T-cell (primary cell): ENCODE measurements around the gene AKR1D1. TPM values are rescaled to one million over a fixed set of nuclear protein-coding genes. Genes with fewer than 3 reads are reported as not detected.
"Not testable (repeated sequence)": the region's sequence is repeated elsewhere in the genome, so short reads cannot be mapped to it uniquely, and the experiment has no call there.

Experiments
- ATAC-seq, 4 experiments: fragments of 200-7000 bp in 3 of 4; fragments of 150-1000 bp in 1 of 4; cut with Tn5 transposase; replicated peaks in 1 of 4; 1 replicate in 3 of 4; 2 replicates in 1 of 4; pipeline ENCODE4 v1.10.0; 2021; ENCODE audit warnings: moderate library complexity in 3 of 4, mild to moderate bottlenecking in 2 of 4, moderate number of reproducible peaks in 1 of 4
- CTCF ChIA-PET, 2 donors: fragments of 300-600 bp; sonication (Branson Sonifier 250); formaldehyde crosslinking; loops; one replicate each; lab custom pipeline; 2022; ENCODE audit warnings: antibody characterized with exemption in 2 of 2; lab: Charles Lee
- POLR2A ChIA-PET, 2 donors: fragments of 300-600 bp; sonication (Branson Sonifier 250); formaldehyde crosslinking; loops; one replicate each; lab custom pipeline; 2022; ENCODE audit warnings: antibody characterized with exemption in 2 of 2; lab: Charles Lee
- DNase-seq, 35 experiments: peaks; one replicate each; pipeline versions ENCODE4 v3.0.0 to v3.0.0-alpha.2; 2013 to 2023
- H3K27ac ChIP-seq: one replicate; pipeline ENCODE4 v1.5.1; 2013; ENCODE audit warnings: low read length
- H3K27me3 ChIP-seq, 2 experiments: replicated peaks in 1 of 2; 1 replicate in 1 of 2; 2 replicates in 1 of 2; pipeline versions ENCODE4 v1.6.1 to v1.7.0; 2013; ENCODE audit warnings: low read length in 1 of 2, mixed read lengths in 1 of 2; ENCODE audit not compliant: control insufficient read depth in 2 of 2, insufficient read depth in 2 of 2; ENCODE audit errors: extremely low read depth in 1 of 2
- H3K36me3 ChIP-seq, 2 donors: 1 replicate in 1 of 2; 2 replicates in 1 of 2; pipeline versions ENCODE4 v1.6.1 to v1.7.0; 2013; ENCODE audit warnings: low read length in 1 of 2; ENCODE audit not compliant: control insufficient read depth in 2 of 2, insufficient read depth in 1 of 2; ENCODE audit errors: extremely low read depth in 1 of 2
- H3K4me1 ChIP-seq, 2 experiments: 1 replicate in 1 of 2; 2 replicates in 1 of 2; pipeline versions ENCODE4 v1.6.1 to v1.7.0; 2013; ENCODE audit warnings: low read length in 2 of 2, mixed read lengths in 1 of 2; ENCODE audit not compliant: insufficient read depth in 2 of 2, control insufficient read depth in 1 of 2; ENCODE audit errors: extremely low read depth in 1 of 2
- H3K4me3 ChIP-seq, 2 donors: 1 replicate in 1 of 2; 2 replicates in 1 of 2; pipeline versions ENCODE4 v1.5.1 to v1.7.0; 2013; ENCODE audit warnings: mild to moderate bottlenecking in 2 of 2, low read length in 1 of 2, moderate library complexity in 1 of 2; ENCODE audit not compliant: control insufficient read depth in 1 of 2; ENCODE audit errors: extremely low read depth in 1 of 2
- H3K9me3 ChIP-seq: 2 replicates; pipeline ENCODE4 v1.7.0; 2013
- H3K27ac Mint-ChIP-seq, 2 donors: one replicate each; pipeline ENCODE4 v1.8.0; 2020 to 2021; ENCODE audit warnings: mild to moderate bottlenecking in 2 of 2, mixed read lengths in 2 of 2
- H3K27me3 Mint-ChIP-seq, 2 donors: one replicate each; pipeline ENCODE4 v1.8.0; 2021 to 2022; ENCODE audit warnings: mixed read lengths in 2 of 2
- H3K36me3 Mint-ChIP-seq: one replicate; pipeline ENCODE4 v1.8.0; 2021; ENCODE audit warnings: mixed read lengths
- H3K4me1 Mint-ChIP-seq, 3 donors: one replicate each; pipeline ENCODE4 v1.8.0; 2020 to 2022; ENCODE audit warnings: mixed read lengths in 3 of 3, mild to moderate bottlenecking in 1 of 3
- H3K4me3 Mint-ChIP-seq, 3 donors: one replicate each; pipeline ENCODE4 v1.8.0; 2020 to 2022; ENCODE audit warnings: mild to moderate bottlenecking in 3 of 3, mixed read lengths in 3 of 3, moderate library complexity in 3 of 3
- H3K9me3 Mint-ChIP-seq, 3 donors: one replicate each; pipeline ENCODE4 v1.8.0; 2020 to 2022; ENCODE audit warnings: mixed read lengths in 3 of 3
- WGBS: methylation state at CpG from one replicate; pipeline ENCODE4 v1.1.5; 2013; ENCODE audit warnings: missing lambda C conversion rate; ENCODE audit not compliant: insufficient coverage; 5-methylcytosine and 5-hydroxymethylcytosine counted together
- total RNA-seq, 35 experiments: library from RNA in 6 of 35; stranded (reverse) in 6 of 35; fragments of 120-200 nt in 1 of 35; gene quantifications; one replicate each; pipeline versions ENCODE4 v1.2.1 to v1.2.4 and lab custom pipeline; 2013 to 2026

AKR1D1 gene
- total RNA-seq, 5 donors from 2014 or later (not counting 1 experiment from before 2014, with no cell fraction given), result 0.20 TPM; not detected in 4

DNA sequence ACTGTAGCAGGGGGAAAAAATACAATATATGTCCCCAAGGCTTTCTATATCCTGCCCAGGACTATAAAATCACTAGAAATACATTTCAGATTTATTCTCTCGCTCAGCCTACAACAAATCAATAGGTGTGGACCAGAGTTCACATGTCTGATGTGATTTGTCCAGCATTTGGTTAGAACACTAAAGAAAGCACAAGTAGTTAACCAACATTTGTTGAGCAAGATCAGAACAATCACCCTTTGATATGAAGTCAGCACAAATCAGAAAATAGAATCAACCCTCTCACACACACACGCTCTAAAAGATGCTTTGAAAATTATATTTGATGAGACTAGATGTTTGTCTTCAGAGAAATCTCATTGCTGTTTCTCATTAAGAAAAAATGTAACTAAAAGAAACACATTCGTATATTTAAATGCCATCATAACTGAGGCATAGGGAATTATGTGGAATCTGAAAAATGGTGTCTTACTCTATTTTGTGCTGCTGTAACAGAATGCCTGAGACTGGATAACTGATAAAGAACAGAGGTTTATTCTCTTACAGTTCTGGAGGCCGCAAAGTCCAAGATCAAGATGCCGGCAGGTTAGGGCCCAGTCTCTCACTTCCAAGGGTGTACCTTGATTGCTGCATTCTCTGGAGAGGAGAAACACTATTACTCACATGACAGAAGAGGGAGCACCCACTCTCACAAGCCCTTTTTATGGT is 10.5 kb downstream of the AKR1D1 start:
- Histone ChIP-seq H3K4me3 (no peak overlapping the region), H3K27me3 (no peaks in the 10 kb centered on the region), H3K36me3 (no peaks in the 10 kb centered on the region), H3K4me1 (no peaks in the 10 kb centered on the region), H3K9me3 (no peaks in the 10 kb centered on the region), H3K27ac (no peak overlapping the region)
- no peak for ATAC-seq
- no peak overlapping the region for H3K4me3 Mint-ChIP-seq
- no peaks in the 10 kb centered on the region for H3K36me3 Mint-ChIP-seq
- H3K27ac Mint-ChIP-seq, result no peak overlapping the region
- H3K27me3 Mint-ChIP-seq, result peaks cover 6 to 10% of the 10 kb centered on the region in 2 donors
- no peaks in the 10 kb centered on the region for H3K4me1 Mint-ChIP-seq
- ChIA-PET POLR2A (no interaction called here), CTCF (no interaction called here)
- DNase-seq, result no peak
- no CpG with 5 or more reads among the region's 5 CpGs for WGBS
- no peaks in the 10 kb centered on the region for H3K9me3 Mint-ChIP-seq

DNA sequence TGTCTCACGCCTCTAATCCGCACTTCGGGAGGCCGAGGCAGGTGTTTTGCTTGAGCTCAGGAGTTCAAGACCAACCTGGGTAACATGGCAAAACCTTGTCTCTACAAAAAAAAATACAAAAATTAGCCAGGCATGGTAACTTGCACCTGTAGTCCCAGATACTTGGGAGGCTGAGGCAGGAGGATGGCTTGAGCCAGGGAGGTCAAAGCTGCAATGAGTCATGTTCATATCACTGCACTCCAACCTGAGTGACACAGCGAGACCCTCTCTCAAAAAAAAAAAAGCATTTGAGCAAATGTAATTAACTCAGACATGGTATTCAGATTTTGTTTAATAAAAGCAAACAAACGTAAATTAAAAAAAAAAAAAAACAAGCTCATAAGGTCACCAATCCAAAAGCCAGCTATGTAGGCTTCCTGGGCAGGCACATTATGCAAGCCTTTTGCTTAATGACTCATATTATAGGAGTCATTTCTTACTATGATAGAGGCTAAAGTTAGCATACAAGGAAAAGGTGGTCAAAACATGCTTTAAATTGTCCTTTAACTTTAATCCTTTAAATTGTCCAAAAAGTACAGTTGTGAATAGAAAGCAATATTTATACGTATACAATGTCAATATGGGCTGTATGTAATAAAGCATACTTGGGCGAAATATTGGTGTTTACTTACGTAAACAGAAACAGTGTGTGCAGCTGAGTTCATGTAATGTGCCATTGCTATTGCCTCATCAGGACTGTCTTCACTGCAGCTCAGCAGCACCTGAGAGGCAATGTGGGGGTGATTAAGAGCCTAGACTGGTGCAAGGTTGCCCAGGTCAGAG is 13.0 kb downstream of the AKR1D1 start:
- Histone ChIP-seq H3K4me3 (no peak overlapping the region), H3K9me3 (no peaks in the 10 kb centered on the region), H3K27ac (no peak overlapping the region), H3K36me3 (no peaks in the 10 kb centered on the region), H3K27me3 (no peaks in the 10 kb centered on the region), H3K4me1 (no peaks in the 10 kb centered on the region)
- CTCF ChIA-PET, result interaction anchor here in 1 of 2 donors (0.6 kb wide), 1 partner anchor 436 kb away, joined by 3 read pairs; no protein-coding TSS in a partner anchor
- Mint-ChIP-seq H3K4me1 (no peaks in the 10 kb centered on the region), H3K27ac (no peak overlapping the region), H3K9me3 (no peaks in the 10 kb centered on the region), H3K27me3 (peaks cover 6 to 13% of the 10 kb centered on the region in 2 donors), H3K36me3 (no peaks in the 10 kb centered on the region), H3K4me3 (no peak overlapping the region)
- no peak for ATAC-seq
- DNase-seq, result no peak
- POLR2A ChIA-PET, result no interaction called here
- WGBS, result 90% methylated on average over 3 of the region's 9 CpGs

DNA sequence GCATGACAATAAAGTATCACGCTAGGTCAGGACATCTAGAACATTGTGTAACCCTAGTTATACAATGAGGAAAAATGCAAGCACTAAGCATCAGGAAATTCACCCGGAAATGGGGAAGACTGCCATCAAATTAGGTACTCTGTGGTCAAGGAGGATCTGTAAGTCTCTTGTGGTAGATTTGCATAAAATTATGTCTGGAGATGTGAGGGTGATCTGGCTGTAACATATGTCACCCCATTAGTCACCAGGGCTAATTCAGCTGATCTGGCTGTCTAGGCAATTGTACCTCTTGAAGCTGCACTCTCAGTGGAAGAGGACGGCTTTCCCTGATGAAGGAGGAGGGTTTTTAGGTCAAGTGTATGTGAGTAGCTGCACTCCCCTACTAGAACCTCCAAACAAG is 14.8 kb downstream of the AKR1D1 start:
- DNase-seq, result no peak
- Histone ChIP-seq H3K4me1 (no peaks in the 10 kb centered on the region), H3K4me3 (no peak overlapping the region), H3K27ac (no peak overlapping the region), H3K9me3 (no peaks in the 10 kb centered on the region), H3K36me3 (no peaks in the 10 kb centered on the region), H3K27me3 (peaks cover 0 to 3% of the 10 kb centered on the region in 2 experiments)
- no peak overlapping the region for H3K27ac Mint-ChIP-seq
- peaks cover 10 to 11% of the 10 kb centered on the region in 2 donors for H3K27me3 Mint-ChIP-seq
- ChIA-PET CTCF (no interaction called here), POLR2A (interaction anchor here in 1 of 2 donors (0.5 kb wide), 1 partner anchor 110 kb away, joined by 3 read pairs; no protein-coding TSS in a partner anchor)
- no peak for ATAC-seq
- no peaks in the 10 kb centered on the region for H3K4me1 Mint-ChIP-seq
- H3K4me3 Mint-ChIP-seq, result no peak overlapping the region
- no peaks in the 10 kb centered on the region for H3K9me3 Mint-ChIP-seq
- WGBS, result 55% methylated on average over 2 of the region's 3 CpGs
- no peaks in the 10 kb centered on the region for H3K36me3 Mint-ChIP-seq

DNA sequence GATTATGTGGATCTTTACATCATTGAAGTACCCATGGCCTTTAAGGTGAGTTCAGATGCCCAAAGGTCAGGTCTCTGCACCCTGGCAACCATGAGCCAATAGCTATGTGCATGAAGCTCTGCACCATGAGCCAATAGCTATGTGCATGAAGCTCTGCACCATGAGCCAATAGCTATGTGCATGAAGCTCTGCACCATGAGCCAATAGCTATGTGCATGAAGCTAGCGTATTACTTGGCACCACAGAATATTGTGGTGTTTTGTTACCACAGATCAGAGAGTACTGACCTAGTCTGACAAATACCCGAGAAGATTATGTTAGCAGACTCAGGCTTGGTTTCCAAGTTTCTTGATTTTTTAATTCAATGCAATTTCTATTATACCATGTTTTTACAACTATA is 15.6 kb downstream of the AKR1D1 start:
- H3K36me3 ChIP-seq, H3K4me1 ChIP-seq, H3K4me3 ChIP-seq, ATAC-seq, DNase-seq, H3K27me3 ChIP-seq, H3K4me3 Mint-ChIP-seq, H3K36me3 Mint-ChIP-seq, H3K9me3 Mint-ChIP-seq, H3K9me3 ChIP-seq, H3K27ac ChIP-seq, H3K27ac Mint-ChIP-seq, H3K4me1 Mint-ChIP-seq, CTCF ChIA-PET: not testable (repeated sequence)
- peaks cover 5 to 10% of the 10 kb centered on the region in 2 donors for H3K27me3 Mint-ChIP-seq
- WGBS, result 75% methylated on average over 2 of the region's 2 CpGs
- POLR2A ChIA-PET, result interaction anchor here in 1 of 2 donors (0.5 to 0.6 kb wide), 2 partner anchors 84 to 109 kb away, joined by 3 to 5 read pairs; no protein-coding TSS in a partner anchor

DNA sequence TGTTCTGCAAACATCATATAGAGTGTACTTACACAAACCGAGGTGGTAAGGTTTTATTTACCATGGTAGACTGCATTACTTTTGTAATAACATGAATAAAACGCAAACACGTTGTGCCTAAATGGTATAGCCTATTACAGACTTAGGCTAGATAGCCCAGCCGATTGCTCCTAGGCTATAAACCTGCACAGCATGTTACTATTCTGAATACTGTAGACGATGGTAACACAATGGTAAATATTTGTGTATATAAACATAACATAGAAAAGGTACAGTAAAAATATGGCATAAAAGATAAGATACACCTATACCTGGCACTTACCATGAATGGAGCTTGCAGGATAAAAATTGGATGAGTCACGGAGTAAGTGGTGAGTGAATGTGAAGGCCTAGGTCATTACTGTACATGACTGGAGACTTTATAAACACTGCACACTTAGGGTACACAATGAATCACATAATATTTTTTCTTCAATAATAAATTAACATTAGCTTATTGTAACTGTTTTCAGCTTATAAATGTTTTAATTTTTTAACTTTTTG is 16.3 kb downstream of the AKR1D1 start:
- Histone ChIP-seq H3K27ac (no peak overlapping the region), H3K9me3 (no peaks in the 10 kb centered on the region), H3K4me3 (no peak overlapping the region), H3K27me3 (peaks cover 0 to 3% of the 10 kb centered on the region in 2 experiments), H3K36me3 (no peaks in the 10 kb centered on the region), H3K4me1 (no peaks in the 10 kb centered on the region)
- 90% methylated on average over 2 of the region's 6 CpGs for WGBS
- POLR2A ChIA-PET, result interaction anchor here in 1 of 2 donors (0.7 kb wide), 1 partner anchor 229 kb away, joined by 3 read pairs; no protein-coding TSS in a partner anchor
- Mint-ChIP-seq H3K4me1 (no peaks in the 10 kb centered on the region), H3K9me3 (no peaks in the 10 kb centered on the region), H3K36me3 (no peaks in the 10 kb centered on the region), H3K4me3 (no peak overlapping the region), H3K27me3 (peaks cover 5 to 15% of the 10 kb centered on the region in 2 donors), H3K27ac (no peak overlapping the region)
- no peak for ATAC-seq
- DNase-seq, result no peak
- CTCF ChIA-PET, result interaction anchor here in 1 of 2 donors (0.6 kb wide), 1 partner anchor 707 kb away, joined by 3 read pairs; no protein-coding TSS in a partner anchor
